Activated T-cell treated with anti-CD3 and anti-CD28 coated beads, Interleukin-2, amount 50 U/mL, for 48 hours (primary cell): ENCODE results near the gene TMEM53.

Experiments used
- DNase-seq, 2 experiments: peaks; one replicate each; pipeline ENCODE4 v3.0.0-alpha.2; 2020

TMEM53 gene

DNA sequence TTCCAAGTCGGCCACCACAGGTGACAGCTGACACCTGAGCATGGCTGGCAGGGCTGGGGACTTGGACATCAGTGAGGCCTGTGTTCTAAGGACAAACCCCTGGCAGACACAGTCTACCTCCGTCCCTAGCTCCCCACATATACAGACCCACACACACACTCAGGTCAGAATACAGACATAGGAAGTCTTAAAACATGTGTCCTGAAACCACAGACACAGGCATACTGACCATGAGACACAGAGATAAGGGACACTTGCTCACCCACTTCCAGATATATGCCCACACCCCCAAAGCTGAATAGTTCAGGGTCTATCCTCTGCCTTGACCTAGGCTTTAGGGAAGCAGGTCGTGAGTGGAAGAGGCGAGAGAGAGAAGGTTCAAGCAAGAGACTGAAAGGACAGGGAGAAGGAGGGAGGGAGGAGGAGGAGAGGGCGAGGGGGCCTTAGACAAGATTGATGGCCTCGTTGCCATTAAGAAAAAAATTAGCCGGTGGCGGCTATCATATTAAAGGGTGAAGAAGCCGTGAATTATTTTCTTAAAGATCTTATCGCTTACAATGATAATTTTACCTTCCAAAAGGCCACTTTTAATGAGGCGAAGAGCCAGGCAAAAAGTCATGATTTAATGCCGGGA is 49.9 kb downstream of the TMEM53 start:
- no peak for DNase-seq

DNA sequence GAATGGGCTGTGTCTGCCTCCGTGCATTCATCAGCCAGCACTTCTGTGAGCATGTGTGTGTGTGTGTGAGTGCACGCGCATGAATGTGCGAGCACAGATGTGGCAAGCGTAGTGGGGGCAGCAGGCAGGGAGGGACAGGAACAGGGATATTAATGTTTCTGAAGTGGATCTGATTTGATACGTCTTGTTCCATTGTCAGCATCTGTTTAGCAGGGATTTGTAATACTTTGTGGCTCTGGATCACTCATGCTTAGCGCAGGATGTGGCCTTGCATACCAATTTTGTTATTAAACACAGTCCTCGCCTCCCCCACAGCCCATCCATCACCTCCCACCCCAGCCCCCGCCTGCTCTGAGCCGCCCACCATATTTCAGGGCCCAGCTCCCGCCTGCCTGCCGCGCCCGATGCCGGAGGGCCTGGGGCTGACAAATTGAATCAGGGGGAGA is 52.4 kb downstream of the TMEM53 start:
- DNase-seq = no peak

DNA sequence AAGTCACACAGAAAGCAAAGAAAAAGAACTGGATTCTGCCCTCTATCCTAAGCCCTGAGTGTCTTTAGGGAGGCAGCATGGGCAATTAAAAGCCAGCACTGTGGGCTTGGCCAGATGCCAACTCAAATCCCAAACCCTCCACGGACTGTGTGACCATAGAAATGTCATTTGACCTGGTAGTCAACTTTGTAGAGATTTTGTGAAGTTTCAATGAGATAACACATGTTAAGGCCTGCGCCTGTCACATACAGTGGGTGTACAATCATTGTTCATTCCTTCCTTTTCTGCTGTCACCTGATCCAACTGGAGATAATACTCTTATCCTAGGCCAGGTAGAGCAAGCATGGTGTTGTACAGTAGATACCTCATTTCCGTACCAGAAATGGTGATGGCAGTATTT is 54.2 kb downstream of the TMEM53 start:
- DNase-seq = no peak

DNA sequence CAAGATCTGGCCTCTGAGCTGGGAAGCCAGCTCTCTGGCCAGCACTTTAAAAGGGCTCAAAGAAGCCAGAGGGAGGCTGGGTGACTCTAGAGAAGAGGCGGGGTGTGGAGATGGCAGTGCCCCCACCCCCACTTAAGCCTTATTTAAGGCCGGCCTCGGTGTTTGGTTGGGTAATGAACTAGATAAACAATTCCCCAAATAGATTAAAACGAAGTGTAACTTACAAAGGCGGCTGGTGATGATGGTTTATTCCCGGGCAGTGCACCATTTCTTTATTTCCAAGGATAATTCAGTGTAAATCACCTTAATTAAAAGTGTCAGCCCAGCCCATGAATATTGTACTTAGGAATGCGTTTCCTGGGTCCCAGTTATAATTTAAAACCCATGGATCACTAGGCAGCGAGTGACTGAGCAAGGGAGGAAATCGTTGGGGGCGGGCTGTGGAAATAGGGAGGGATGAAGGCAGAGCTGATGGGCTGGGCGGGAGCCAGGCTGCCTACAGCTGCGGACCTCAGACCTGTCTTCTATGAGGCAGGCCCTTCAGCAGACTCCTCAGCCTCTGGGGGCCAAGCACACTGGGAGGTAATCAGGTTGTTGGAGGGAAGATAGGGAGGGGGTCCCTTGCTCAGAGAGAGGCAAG is 54.9 kb downstream of the TMEM53 start:
- no peak for DNase-seq

DNA sequence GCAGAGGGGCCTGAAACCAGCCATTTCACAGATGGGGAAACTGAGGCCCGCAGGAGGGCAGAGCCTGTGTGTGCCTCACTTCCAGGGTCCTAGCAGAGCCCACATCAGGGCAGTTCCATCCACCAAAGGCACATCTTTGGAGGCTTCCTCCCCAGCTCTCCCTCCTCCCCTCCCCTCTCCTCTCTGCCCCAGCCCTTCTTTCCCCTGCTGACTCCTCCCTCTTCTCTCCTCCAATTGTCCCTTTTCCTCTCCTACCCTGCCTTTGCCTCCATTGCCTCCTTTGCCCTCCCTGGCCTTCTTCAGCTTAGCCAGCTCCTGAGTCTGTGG is 56.6 kb downstream of the TMEM53 start:
- no peak for DNase-seq

DNA sequence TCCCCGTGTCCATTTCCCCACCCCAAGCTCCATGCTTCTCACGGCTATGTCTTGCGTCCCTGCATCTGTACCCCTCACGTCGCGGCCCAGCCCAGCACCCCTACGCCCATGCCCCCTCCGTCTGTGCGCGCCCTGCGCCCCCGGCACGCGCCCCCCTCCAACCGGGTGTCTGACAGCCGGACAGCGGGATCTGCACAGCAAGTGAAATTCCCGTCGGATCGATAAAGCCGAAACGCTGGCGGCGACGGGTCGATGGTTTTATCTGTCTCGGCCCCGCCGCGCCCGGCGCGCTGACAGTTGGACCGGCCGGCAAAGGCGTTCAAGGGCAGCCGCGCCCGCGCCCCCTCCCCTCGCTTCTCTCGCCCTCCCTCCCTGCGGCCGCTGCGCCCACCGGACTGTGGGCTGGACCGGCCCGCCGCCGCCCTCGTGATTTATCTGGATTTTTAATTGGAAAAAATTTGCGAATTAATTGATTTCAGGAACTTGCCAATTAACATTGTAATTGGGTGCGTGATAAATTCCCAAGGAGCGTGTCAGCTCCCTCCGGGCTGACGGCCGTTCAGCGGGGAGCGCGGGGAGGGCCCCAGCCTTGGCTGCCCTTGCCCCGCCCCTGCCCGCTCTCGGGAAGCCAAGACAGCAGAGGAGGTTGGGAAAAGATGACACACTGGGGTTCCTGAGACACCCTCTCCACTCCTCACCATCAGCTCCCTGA is 57.1 kb downstream of the TMEM53 start:
- no peak for DNase-seq

DNA sequence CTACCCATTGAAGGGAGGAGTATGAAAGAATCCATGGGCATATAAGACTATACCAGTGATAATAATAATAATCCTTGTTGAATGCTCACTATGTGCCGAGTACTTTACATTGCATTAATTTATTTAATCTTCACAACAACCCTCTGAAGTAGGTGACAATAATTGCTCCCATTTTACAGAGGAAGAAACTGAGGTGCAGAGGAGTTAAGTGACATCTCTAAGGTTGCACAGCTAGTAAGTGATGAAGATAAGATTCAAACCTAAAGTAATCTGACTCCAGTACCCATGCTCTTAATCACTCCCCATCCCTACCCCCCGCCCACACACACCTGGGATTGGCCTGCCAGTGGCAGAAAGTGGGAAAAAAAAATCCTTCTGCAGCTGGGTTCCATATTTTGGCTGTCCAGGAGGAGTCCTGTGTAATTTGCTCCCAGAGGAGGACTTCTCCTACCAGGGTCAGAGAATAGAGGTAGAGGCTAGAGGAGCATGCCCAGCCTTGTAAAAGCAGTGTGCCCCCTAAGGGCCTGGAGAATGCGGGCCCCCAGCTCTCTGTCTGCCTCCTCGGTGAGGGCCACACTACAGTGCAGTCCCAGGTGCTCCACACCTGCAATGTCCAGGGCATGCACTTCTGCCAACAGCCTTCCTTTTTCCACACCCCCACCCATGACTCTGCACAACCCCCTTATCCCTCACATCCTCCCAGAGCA is 57.8 kb downstream of the TMEM53 start:
- DNase-seq = no peak

DNA sequence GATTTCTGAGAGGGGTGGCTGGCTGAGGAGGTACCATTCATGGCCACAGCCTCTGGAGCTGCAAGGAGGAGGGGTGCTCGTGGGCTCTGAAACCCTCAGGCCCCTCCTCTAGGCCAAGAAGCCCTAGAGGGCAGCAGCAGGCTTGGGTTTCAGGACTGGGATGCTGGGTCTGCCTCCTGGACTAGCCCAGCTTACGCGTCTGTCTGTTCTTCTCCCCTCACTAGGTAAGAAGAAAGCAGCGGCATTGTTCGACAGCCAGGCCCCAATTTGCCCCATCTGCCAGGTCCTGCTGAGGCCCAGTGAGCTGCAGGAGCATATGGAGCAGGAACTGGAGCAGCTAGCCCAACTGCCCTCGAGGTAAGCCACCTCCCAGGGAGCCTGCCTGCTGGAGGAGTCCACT is 60.3 kb downstream of the TMEM53 start:
- DNase-seq = no peak

DNA sequence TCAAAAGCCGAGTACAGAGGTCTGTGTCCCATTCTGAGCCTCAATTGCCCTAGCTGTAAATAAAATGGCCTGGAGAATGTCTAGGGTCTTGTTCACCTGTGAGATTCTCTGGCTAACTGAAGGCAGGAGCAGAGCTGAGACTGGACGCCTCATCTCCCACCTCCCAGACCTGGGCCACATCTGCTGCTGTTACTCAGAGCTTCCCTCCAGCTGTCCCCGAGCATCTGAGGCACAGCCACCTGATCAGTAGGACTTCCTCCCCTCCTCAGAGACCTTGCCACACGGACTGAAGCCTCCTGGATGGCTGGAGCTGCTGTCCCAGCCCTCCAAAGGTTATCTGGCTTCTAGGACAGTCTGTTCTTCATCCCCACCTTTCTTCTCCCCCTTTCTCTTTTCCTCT is 62.4 kb downstream of the TMEM53 start:
- DNase-seq = no peak

DNA sequence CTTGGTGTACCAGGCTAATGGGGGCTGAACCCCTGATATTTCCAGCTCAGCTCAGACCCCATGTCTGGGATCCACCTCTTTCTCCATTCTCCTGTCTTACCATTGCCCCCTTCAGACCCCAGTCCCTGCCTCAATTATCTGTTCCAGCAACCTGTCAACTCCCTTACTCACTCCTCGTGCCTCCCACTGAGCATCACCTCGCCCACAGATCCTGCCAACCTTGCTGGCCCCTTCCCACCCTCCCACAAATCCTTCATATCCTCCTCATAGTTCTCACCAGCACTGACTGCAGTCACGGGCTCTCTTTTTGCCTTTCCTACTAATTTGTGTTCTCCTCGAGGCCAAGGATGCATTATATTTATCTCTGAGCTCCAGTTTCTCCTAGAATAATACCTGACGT is 62.9 kb downstream of the TMEM53 start:
- no peak for DNase-seq

DNA sequence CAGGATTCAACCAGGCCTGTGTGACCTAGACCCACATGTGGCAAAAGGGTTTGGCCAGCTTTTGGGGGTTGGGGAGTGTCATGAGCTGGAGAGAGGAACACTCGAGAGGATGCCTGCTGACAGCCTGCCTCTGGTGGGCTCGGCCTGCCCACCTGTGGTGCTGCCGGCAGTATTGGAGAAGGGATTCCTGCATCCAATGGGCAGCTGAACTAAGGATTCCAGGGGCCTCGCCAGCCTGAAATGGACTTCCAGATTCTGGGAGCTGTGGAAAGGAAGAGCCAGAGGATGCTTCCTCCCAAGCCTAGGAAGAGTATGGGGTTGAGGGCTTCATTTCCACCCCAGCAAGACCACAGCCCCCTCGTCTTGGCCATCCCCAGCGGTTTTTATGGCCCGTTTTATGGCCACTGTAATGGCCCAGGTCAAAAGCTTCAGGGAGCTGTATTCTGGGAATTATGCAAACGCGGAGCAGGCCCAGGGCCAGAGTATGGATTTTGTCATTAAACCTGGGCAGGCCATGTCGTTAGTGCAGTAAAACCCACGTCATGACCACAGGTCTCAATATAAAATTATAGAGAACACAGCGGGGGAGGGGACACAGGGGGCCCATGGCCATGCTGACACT is 63.6 kb downstream of the TMEM53 start:
- DNase-seq = no peak

DNA sequence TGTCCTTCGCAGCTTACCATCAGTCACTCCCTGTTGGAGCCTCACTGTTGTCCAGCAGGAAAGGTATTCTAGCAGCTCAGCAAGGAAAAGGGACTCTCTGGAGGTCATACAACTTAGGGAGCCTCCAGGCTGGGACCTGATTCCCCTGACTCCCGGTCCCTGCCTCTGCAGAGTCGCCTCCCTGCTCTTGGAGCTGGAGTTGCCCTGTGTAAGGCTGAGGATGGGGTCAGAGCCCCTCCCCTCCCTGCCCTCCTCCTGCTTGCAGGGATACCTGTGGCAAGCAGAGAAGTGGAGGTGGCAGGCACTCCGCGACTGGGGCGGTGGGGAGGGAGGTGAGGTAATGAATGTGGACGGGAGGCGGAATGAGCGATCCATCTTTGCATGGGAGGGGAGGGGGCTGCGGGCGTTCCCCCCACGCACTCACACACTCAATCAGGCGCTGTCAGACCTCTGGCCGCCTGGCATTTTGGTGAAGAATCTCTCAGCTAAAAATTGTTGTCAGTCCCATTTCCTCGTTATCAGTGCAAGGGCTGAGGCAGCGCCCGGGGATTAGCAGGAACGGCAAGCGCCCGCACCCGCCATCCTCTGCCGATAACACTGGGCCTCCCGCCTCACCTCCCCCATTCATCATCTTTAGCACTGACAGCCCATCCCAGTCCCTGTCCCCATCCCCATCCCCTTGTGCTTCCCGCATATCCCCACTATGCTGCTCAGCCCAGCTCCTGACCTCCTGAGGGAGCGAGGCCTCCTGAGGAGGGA is 64.3 kb downstream of the TMEM53 start:
- no peak for DNase-seq

DNA sequence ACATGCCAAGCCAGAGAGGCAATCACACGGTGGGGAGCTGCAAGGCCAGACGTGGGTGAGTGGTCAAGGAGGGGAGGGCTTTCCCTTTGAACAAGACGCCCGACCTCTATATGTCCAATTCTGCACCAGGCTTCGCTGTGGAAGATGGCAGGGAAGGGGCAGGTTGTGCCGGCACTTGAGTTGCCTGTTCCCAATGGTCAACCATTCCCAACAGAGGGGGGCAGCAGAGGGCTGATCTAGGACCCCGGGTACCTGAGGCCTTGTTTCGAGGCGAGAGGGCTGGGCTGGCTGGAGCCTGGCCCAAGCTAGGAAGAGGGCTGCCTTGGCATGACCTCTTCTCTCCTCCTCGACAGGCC is 64.9 kb downstream of the TMEM53 start:
- DNase-seq = peak; percentile 39 to 45

DNA sequence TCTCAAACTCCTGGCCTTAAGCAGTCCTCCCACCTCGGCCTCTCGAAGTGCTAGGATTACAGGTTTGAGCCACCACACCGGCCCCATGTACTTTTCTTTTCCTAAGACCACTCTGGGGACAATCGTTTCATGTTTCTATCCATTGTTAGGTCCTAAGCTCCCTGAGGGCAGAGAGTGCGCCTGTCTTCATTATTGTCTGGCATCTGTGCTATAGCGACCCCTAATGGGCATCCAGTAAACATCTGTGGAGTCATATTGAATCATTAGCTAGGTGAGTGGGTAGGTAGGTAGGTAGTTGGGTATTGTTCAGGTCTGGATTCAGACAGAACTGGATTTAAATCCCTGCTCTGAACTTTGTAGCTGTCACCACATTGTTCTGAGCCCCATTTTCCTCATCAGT is 66.1 kb downstream of the TMEM53 start:
- no peak for DNase-seq

DNA sequence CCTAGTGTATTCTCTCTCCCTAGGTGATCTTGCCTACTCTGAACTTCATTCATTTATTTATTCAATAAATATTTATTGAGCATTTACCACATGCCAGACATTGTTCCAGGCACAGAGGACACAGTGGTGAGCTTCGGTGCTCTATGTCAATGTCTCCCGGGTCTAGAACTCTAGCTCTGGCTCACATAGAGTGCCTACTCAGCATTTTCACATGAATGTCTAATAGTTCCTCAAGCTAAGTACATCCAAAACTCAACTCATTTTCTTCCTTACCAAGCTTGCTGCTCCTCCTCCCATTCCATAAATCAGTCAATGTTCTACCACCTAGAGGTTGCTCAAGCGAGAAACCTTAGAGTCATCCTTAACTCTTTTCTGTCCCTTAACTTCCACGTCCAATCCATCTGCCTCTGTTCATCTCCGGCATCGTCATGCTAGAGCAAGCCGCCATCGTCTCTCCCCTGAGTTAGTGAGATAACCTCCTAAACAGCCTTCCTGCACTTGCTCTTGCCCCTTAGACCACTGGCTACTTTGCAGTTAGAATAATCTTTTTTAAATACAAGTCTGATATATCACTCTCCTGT is 67.5 kb downstream of the TMEM53 start:
- DNase-seq = no peak

DNA sequence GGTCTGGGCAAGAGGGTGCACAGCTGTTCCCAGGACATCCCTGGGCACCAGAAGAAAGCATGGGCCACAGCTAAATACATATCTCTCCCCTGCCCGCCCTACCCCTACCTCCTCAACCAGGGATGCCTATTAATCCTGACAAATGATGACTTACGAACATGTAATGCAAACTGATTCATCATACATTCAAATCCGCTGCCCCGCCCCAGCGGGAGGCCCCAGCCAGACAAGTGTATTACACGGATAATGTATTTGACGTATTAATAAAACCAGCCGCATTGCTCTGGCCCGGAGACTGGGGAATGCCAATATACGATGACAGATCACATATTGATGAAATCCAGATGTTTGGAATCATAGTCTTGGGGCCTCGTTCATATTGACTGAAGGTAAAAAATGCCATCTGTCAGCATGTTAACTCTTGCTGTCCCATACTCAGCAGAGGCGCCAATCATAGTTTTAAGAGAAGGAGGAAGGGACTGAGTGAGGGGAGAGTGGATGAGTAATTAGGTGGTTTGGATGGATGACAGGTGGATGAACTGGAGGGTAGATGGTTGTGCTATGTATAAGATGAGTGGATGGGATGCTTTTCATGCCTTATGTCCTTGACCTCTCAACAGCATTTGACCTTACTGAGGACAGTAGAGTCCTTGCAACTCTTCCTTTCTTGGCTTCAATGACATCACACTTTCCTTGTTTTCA is 68.2 kb downstream of the TMEM53 start:
- no peak for DNase-seq

DNA sequence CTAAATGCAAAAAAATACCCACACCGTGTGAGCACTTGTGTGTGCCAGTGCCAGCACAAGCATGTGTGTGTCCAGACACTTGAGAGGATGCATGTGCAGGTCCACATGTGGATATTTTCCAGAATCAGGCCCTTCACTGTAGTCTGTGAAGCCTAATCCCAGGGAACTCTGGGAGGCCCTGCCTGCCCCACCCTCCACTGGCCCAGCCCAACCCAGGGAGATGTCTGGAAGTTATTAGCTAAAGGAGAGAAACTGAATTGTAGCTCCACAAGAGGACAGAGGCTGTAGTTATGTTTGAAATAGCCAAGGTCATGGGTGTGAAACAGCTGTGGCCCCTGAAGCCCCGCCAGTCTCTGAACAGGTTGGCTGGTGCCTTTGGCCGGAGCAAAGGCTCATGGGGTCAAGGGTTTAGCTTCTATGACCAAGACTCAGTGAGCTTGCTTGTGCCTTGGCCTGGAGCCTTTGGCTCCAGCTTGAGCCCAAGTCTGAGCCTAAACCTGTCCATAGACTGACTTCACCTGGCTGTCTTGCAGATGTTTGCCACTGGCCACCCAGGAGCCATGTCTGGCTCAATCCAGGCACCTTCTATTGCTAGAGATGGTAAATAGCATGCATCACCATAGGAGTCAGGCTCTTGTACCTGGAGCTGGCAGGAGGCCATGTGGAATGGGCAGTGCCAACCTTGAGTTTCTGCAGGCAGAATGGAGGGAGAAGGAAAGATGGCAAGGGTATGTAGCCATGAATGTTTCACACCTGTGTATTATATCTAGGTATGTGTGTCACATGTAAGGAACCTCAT is 69.9 kb downstream of the TMEM53 start:
- no peak for DNase-seq

DNA sequence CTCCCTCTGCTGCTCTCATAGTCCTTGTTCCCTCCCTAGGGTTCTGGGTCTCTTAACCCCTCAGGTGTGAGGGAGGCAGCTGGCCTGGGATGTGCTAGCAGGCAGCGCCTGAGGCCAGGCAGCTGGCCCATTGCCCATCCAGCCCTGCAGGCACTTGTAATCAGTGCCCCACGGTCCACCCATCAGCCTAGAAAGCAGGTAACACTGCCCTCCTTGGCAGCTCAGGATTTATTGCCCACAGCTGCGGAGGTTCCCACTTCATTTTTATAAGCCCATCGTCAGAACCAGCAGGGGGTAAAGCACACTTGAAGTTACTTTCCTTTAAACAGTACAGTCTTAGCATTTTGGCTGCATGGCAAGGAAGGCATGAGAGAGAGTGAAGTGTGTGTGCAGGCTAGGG is 70.6 kb downstream of the TMEM53 start:
- DNase-seq = no peak
